SK-N-SH (cell line): ENCODE data around the gene ADGRD2. TPM values are rescaled to one million over a fixed set of nuclear protein-coding genes. Genes with fewer than 3 reads are reported as not detected.

Source experiments
- CTCF ChIA-PET: fragments of 300-600, 350-600 bp; formaldehyde crosslinking; extraction: SDS; loops from one replicate; lab custom pipeline; 2021; lab: Yijun Ruan, JAX
- POLR2A ChIA-PET: fragments of 350-600 bp; sonication (Branson Sonifier 250); formaldehyde crosslinking; extraction: SDS; loops from one replicate; lab custom pipeline; 2020; ENCODE audit warnings: antibody characterized with exemption, inconsistent platforms; lab: Yijun Ruan, JAX
- DNase-seq: peaks from one replicate; pipeline ENCODE4 v3.0.0; 2012
- H2AFZ ChIP-seq: fragments of 200-600 bp; sonication (generic); 2 replicates; pipeline ENCODE4 v1.8.1; 2016; ENCODE audit warnings: antibody characterized with exemption, mild to moderate bottlenecking, low read depth
- H3F3A ChIP-seq: fragments of 200-600 bp; sonication (generic); replicated peaks from 2 replicates; pipeline ENCODE3; 2016; ENCODE audit warnings: antibody characterized with exemption, mild to moderate bottlenecking; ENCODE audit not compliant: insufficient read depth
- H3K27ac ChIP-seq, 2 experiments: fragments of 200-500 bp in 1 of 2; fragments of 200-600 bp in 1 of 2; sonication (Bioruptor generic) in 1 of 2; sonication (generic), shearing (Covaris generic) in 1 of 2; 2 replicates each; pipeline versions ENCODE4 v1.5.1 to v1.6.1; 2014 to 2016; ENCODE audit warnings: low read depth in 2 of 2, inconsistent platforms in 1 of 2, low read length in 1 of 2, mild to moderate bottlenecking in 1 of 2, mixed read lengths in 1 of 2
- H3K27me3 ChIP-seq: fragments of 200-600 bp; sonication (generic), shearing (Covaris generic); 2 replicates; pipeline ENCODE4 v1.6.1; 2016; ENCODE audit warnings: mixed run types; ENCODE audit not compliant: insufficient read depth
- H3K36me3 ChIP-seq, 2 experiments: fragments of 200-500 bp in 1 of 2; fragments of 200-600 bp in 1 of 2; sonication (Bioruptor generic) in 1 of 2; sonication (generic) in 1 of 2; replicated peaks in 1 of 2; 2 replicates each; pipeline versions ENCODE3 to v1.5.1; 2014 to 2016; ENCODE audit warnings: low read length in 1 of 2, mild to moderate bottlenecking in 1 of 2; ENCODE audit not compliant: insufficient read depth in 2 of 2, control insufficient read depth in 1 of 2
- H3K4me1 ChIP-seq, 2 experiments: fragments of 200-500 bp in 1 of 2; fragments of 200-600 bp in 1 of 2; sonication (Bioruptor generic) in 1 of 2; sonication (generic), shearing (Covaris generic) in 1 of 2; 2 replicates each; pipeline versions ENCODE4 v1.5.1 to v1.6.1; 2014 to 2016; ENCODE audit warnings: low read depth in 1 of 2, low read length in 1 of 2, mixed run types in 1 of 2; ENCODE audit not compliant: insufficient read depth in 2 of 2, control insufficient read depth in 1 of 2
- H3K4me2 ChIP-seq: fragments of 200-600 bp; sonication (generic), shearing (Covaris generic); 2 replicates; pipeline ENCODE4 v1.6.1; 2017; ENCODE audit warnings: mixed run types
- H3K4me3 ChIP-seq, 2 experiments: fragments of 200-500 bp in 1 of 2; fragments of 200-600 bp in 1 of 2; sonication (Bioruptor generic) in 1 of 2; sonication (generic), shearing (Covaris generic) in 1 of 2; 2 replicates each; pipeline versions ENCODE4 v1.5.1 to v1.8.1; 2014 to 2016; ENCODE audit warnings: low read depth in 2 of 2, inconsistent platforms in 1 of 2, low read length in 1 of 2, mild to moderate bottlenecking in 1 of 2, mixed read lengths in 1 of 2, moderate library complexity in 1 of 2
- H3K79me2 ChIP-seq: fragments of 200-600 bp; sonication (generic); 2 replicates; pipeline ENCODE4 v1.8.1; 2017; ENCODE audit warnings: mild to moderate bottlenecking; ENCODE audit not compliant: insufficient read depth
- H3K9ac ChIP-seq: fragments of 200-600 bp; sonication (generic); 2 replicates; pipeline ENCODE4 v1.6.1; 2017; ENCODE audit warnings: mixed run types
- H3K9me2 ChIP-seq: fragments of 200-600 bp; sonication (generic); 2 replicates; pipeline ENCODE4 v1.6.1; 2017; ENCODE audit warnings: mixed run types
- H3K9me3 ChIP-seq: fragments of 200-600 bp; sonication (generic); 2 replicates; pipeline ENCODE4 v1.6.1; 2017; ENCODE audit warnings: mixed run types, mild to moderate bottlenecking, moderate library complexity
- H4K20me1 ChIP-seq: fragments of 200-600 bp; sonication (generic); 2 replicates; pipeline ENCODE4 v1.6.1; 2017; ENCODE audit warnings: mild to moderate bottlenecking, mixed run types; ENCODE audit not compliant: insufficient read depth
- CHD2 ChIP-seq: fragments of 150-350 bp; IDR thresholded peaks from 2 replicates; pipeline ENCODE4 v1.6.1; 2018; ENCODE audit warnings: low read length; ENCODE audit not compliant: partially characterized antibody
- CTCF ChIP-seq: fragments of 200-600 bp; sonication (generic); IDR thresholded peaks from 2 replicates; pipeline ENCODE4 v1.6.1; 2017; ENCODE audit warnings: antibody characterized with exemption, mild to moderate bottlenecking, moderate library complexity
- EP300 ChIP-seq, 2 experiments: IDR thresholded peaks; 2 replicates each; pipeline versions ENCODE4 v1.4.0 to v1.6.1; 2012; ENCODE audit warnings: borderline replicate concordance in 1 of 2, low read depth in 1 of 2, low read length in 1 of 2
- FOXJ3 ChIP-seq: sonication (generic); formaldehyde crosslinking; IDR thresholded peaks from 2 replicates; pipeline ENCODE4 v1.5.1; 2020; ENCODE audit warnings: mild to moderate bottlenecking, missing genetic modification reagents
- FOXM1 ChIP-seq: IDR thresholded peaks from 2 replicates; pipeline ENCODE4 v1.4.0; 2012; ENCODE audit warnings: low read depth, mild to moderate bottlenecking
- IRF3 ChIP-seq: fragments of 150-350 bp; IDR thresholded peaks from 2 replicates; pipeline ENCODE4 v1.6.1; 2016; ENCODE audit warnings: mild to moderate bottlenecking, low read depth, low read length
- JUND ChIP-seq: IDR thresholded peaks from 2 replicates; pipeline ENCODE4 v1.4.0; 2012
- MAX ChIP-seq: IDR thresholded peaks from 2 replicates; pipeline ENCODE4 v1.4.0; 2012; ENCODE audit warnings: low read depth
- NRF1 ChIP-seq: IDR thresholded peaks from 2 replicates; pipeline ENCODE4 v1.6.1; 2012; ENCODE audit warnings: low read depth, mild to moderate bottlenecking, low read length
- RCOR1 ChIP-seq: fragments of 150-350 bp; IDR thresholded peaks from 2 replicates; pipeline ENCODE4 v1.6.1; 2017; ENCODE audit warnings: antibody characterized with exemption, low read length
- RFX5 ChIP-seq: IDR thresholded peaks from 2 replicates; pipeline ENCODE4 v1.6.1; 2012; ENCODE audit warnings: mild to moderate bottlenecking, improper control_type of control experiment, low read length
- SIN3A ChIP-seq: IDR thresholded peaks from 2 replicates; pipeline ENCODE4 v1.6.1; 2012; ENCODE audit warnings: low read depth, mild to moderate bottlenecking, low read length, moderate library complexity, borderline replicate concordance
- SMC3 ChIP-seq: IDR thresholded peaks from 2 replicates; pipeline ENCODE4 v1.6.1; 2012; ENCODE audit warnings: low read depth, low read length, improper control_type of control experiment
- TAF1 ChIP-seq: IDR thresholded peaks from 2 replicates; pipeline ENCODE4 v1.6.1; 2012; ENCODE audit warnings: low read depth, mild to moderate bottlenecking, low read length, moderate library complexity, borderline replicate concordance
- TCF12 ChIP-seq: IDR thresholded peaks from 2 replicates; pipeline ENCODE4 v1.4.0; 2012
- TEAD4 ChIP-seq: IDR thresholded peaks from 2 replicates; pipeline ENCODE4 v1.4.0; 2012; ENCODE audit warnings: mild to moderate bottlenecking, borderline replicate concordance; ENCODE audit not compliant: insufficient read depth
- USF1 ChIP-seq: IDR thresholded peaks from 2 replicates; pipeline ENCODE4 v1.4.0; 2012; ENCODE audit warnings: low read depth, borderline replicate concordance
- ZBTB33 ChIP-seq: IDR thresholded peaks from 2 replicates; pipeline ENCODE4 v1.4.0; 2012; ENCODE audit warnings: low read depth, borderline replicate concordance
- WGBS: methylation state at CpG from one replicate; pipeline ENCODE4 v1.1.6; 2017; ENCODE audit warnings: low lambda C conversion rate; 5-methylcytosine and 5-hydroxymethylcytosine counted together
- polyA plus RNA-seq, 3 experiments: library from polyadenylated mRNA; depleted of rRNA; stranded (reverse); fragments of >200 nt; gene quantifications; 2 replicates each; pipeline ENCODE4 v1.2.3, GENCODE V29; 2012

The ADGRD2 gene
- polyA plus RNA-seq, 1 of the 3 experiments (the other 2 are of a cell fraction) = 0.05 TPM

GRCh38 chr9:124497441-124497840 lies 47.2 kb downstream of the ADGRD2 start (continued):
- TF ChIP-seq EP300 (IDR thresholded peaks at IDR 0.05; ENCODE audit: borderline replicate concordance in 1 of 2, low read depth in 1 of 2, low read length in 1 of 2) (no peak), MAX (no peak), CHD2 (no peak), FOXM1 (no peak), RFX5 (no peak), FOXJ3 (no peak), TCF12 (no peak), SIN3A (no peak), RCOR1 (no peak), TAF1 (no peak), JUND (no peak)

GRCh38 chr9:124498040-124498439 lies 47.8 kb downstream of the ADGRD2 start:
- POLR2A ChIA-PET = no interaction called here
- Histone ChIP-seq H4K20me1 (no peaks in the 10 kb centered on the region), H3F3A (no peaks in the 10 kb centered on the region)
- TF ChIP-seq EP300 (IDR thresholded peaks at IDR 0.05; ENCODE audit: borderline replicate concordance in 1 of 2, low read depth in 1 of 2, low read length in 1 of 2) (no peak), USF1 (no peak), CTCF (no peak), ZBTB33 (no peak), FOXM1 (no peak), IRF3 (no peak), TEAD4 (no peak), NRF1 (no peak), RFX5 (no peak), RCOR1 (no peak), SIN3A (no peak), SMC3 (no peak)
- TF ChIP-seq, all 33 proteins: peak for 0
- no peaks in the 10 kb centered on the region for H3K4me1 ChIP-seq
- H3K27ac ChIP-seq = no peak overlapping the region
- H2AFZ ChIP-seq = no peak overlapping the region
- H3K9me2 ChIP-seq = no peaks in the 10 kb centered on the region
- no peak overlapping the region for H3K4me3 ChIP-seq
- peaks cover 25% of the 10 kb centered on the region for H3K27me3 ChIP-seq
- H3K9me3 ChIP-seq = no peaks in the 10 kb centered on the region
- H3K4me2 ChIP-seq = no peak overlapping the region
- H3K79me2 ChIP-seq = no peaks in the 10 kb centered on the region
- H3K9ac ChIP-seq = no peak overlapping the region
- DNase-seq = no peak
- H3K36me3 ChIP-seq = no peaks in the 10 kb centered on the region
- whole genome bisulfite sequencing = 87% methylated on average over 6 of the region's 6 CpGs
- CTCF ChIA-PET = interaction anchor here (0.9 to 1.7 kb wide), 6 partner anchors 14 to 111 kb away, joined by 3 to 5 read pairs (median 3); no protein-coding TSS in a partner anchor
